Measurements from ENCODE around the gene FOXC1. TPM values are rescaled to one million over a fixed set of nuclear protein-coding genes. Genes with fewer than 3 reads are reported as not detected.

The FOXC1 gene
- total and polyA plus RNA-seq, 2 experiments from 2014 or later: 3.3 to 11.1 TPM

GRCh38 chr6:1652842-1653241 lies 43.1 kb downstream of the FOXC1 start:
- 87 to 90% methylated on average over 10 of the region's 10 CpGs for WGBS, 2 experiments (ENCODE audit: low coverage in 1 of 2, low lambda C conversion rate in 2 of 2, missing lambda C conversion rate in 2 of 2)

GRCh38 chr6:1654054-1654453 lies 44.3 kb downstream of the FOXC1 start:
- Histone ChIP-seq H3K4me2 (ENCODE audit: unreplicated experiment) (no peak overlapping the region), H3K27me3 (replicated peaks; ENCODE audit: insufficient read depth) (no peaks in the 10 kb centered on the region), H3K79me2 (ENCODE audit: insufficient read depth) (no peaks in the 10 kb centered on the region), H3K9me3 (ENCODE audit: low read depth) (no peaks in the 10 kb centered on the region), H3K27ac (no peak overlapping the region), H3K4me3 (no peak overlapping the region), H3F3A (ENCODE audit: insufficient read depth) (no peaks in the 10 kb centered on the region), H4K20me1 (ENCODE audit: insufficient read depth) (no peaks in the 10 kb centered on the region), H3K36me3 (ENCODE audit: low read depth) (no peaks in the 10 kb centered on the region), H3K9me2 (ENCODE audit: insufficient read depth) (no peaks in the 10 kb centered on the region), H3K4me1 (ENCODE audit: insufficient read depth) (no peaks in the 10 kb centered on the region), H3K9ac (no peak overlapping the region), H2AFZ (no peak overlapping the region)
- TF ChIP-seq EZH2 (IDR thresholded peaks at IDR 0.05; ENCODE audit: insufficient read depth, poor library complexity, severe bottlenecking) (no peak), EZH2phosphoT487 (IDR thresholded peaks at IDR 0.05; ENCODE audit: insufficient read depth, low read depth) (no peak)
- in situ Hi-C loops (cut with MboI): no loop called here
- no peak for DNase-seq
- WGBS, 2 experiments (ENCODE audit: low coverage in 1 of 2, low lambda C conversion rate in 2 of 2, missing lambda C conversion rate in 2 of 2): 78 to 86% methylated on average over 4 of the region's 4 CpGs

More at GRCh38 chr6:1652842-1653241, 43.1 kb downstream of the FOXC1 start:
- Histone ChIP-seq H3K4me2 (ENCODE audit: unreplicated experiment) (no peak overlapping the region), H3K4me1 (ENCODE audit: insufficient read depth) (no peaks in the 10 kb centered on the region), H3K79me2 (ENCODE audit: insufficient read depth) (no peaks in the 10 kb centered on the region), H3K9me3 (ENCODE audit: low read depth) (no peaks in the 10 kb centered on the region), H3K36me3 (ENCODE audit: low read depth) (no peaks in the 10 kb centered on the region), H3K9me2 (ENCODE audit: insufficient read depth) (no peaks in the 10 kb centered on the region), H3K9ac (no peak overlapping the region), H4K20me1 (ENCODE audit: insufficient read depth) (no peaks in the 10 kb centered on the region), H2AFZ (no peak overlapping the region), H3K27me3 (replicated peaks; ENCODE audit: insufficient read depth) (no peaks in the 10 kb centered on the region), H3K27ac (no peak overlapping the region), H3F3A (ENCODE audit: insufficient read depth) (no peaks in the 10 kb centered on the region), H3K4me3 (no peak overlapping the region)
- TF ChIP-seq EZH2phosphoT487 (IDR thresholded peaks at IDR 0.05; ENCODE audit: insufficient read depth, low read depth): no peak
- no peak for TF ChIP-seq EZH2 (IDR thresholded peaks at IDR 0.05; ENCODE audit: insufficient read depth, poor library complexity, severe bottlenecking)
- DNase-seq: no peak
- in situ Hi-C loops (cut with MboI): no loop called here

GRCh38 chr6:1657116-1657770 lies 47.5 kb downstream of the FOXC1 start:
- H3K79me2 ChIP-seq (ENCODE audit: insufficient read depth): no peaks in the 10 kb centered on the region
- H3K27ac ChIP-seq: no peak overlapping the region
- no peak for TF ChIP-seq EZH2phosphoT487 (IDR thresholded peaks at IDR 0.05; ENCODE audit: insufficient read depth, low read depth)
- TF ChIP-seq EZH2 (IDR thresholded peaks at IDR 0.05; ENCODE audit: insufficient read depth, poor library complexity, severe bottlenecking): no peak
- H3K4me1 ChIP-seq (ENCODE audit: insufficient read depth): no peaks in the 10 kb centered on the region
- no peaks in the 10 kb centered on the region for H3K9me3 ChIP-seq (ENCODE audit: low read depth)
- H3K27me3 ChIP-seq (replicated peaks; ENCODE audit: insufficient read depth): no peaks in the 10 kb centered on the region
- in situ Hi-C loops (cut with MboI): no loop called here
- H3K36me3 ChIP-seq (ENCODE audit: low read depth): no peaks in the 10 kb centered on the region
- H3F3A ChIP-seq (ENCODE audit: insufficient read depth): no peaks in the 10 kb centered on the region
- H3K9me2 ChIP-seq (ENCODE audit: insufficient read depth): no peaks in the 10 kb centered on the region
- H3K4me2 ChIP-seq (ENCODE audit: unreplicated experiment): no peak overlapping the region
- no peak overlapping the region for H3K4me3 ChIP-seq
- DNase-seq: no peak
- H4K20me1 ChIP-seq (ENCODE audit: insufficient read depth): no peaks in the 10 kb centered on the region
- H3K9ac ChIP-seq: no peak overlapping the region
- WGBS, 2 experiments (ENCODE audit: low coverage in 1 of 2, low lambda C conversion rate in 2 of 2, missing lambda C conversion rate in 2 of 2): 81 to 85% methylated on average over 13 of the region's 13 CpGs
- no peak overlapping the region for H2AFZ ChIP-seq

GRCh38 chr6:1657771-1658165 lies 48.1 kb downstream of the FOXC1 start:
- Histone ChIP-seq H3K4me1 (ENCODE audit: insufficient read depth) (0 out of 2 replicates have a peak, but pooled peaks cover 4% of the 10 kb centered on the region), H3K9ac (no peak overlapping the region), H2AFZ (no peak overlapping the region), H3K27ac (no peak overlapping the region), H3K79me2 (ENCODE audit: insufficient read depth) (no peaks in the 10 kb centered on the region), H3K36me3 (ENCODE audit: low read depth) (no peaks in the 10 kb centered on the region), H3K9me3 (ENCODE audit: low read depth) (no peaks in the 10 kb centered on the region), H3K4me2 (ENCODE audit: unreplicated experiment) (no peak overlapping the region), H3K27me3 (replicated peaks; ENCODE audit: insufficient read depth) (no peaks in the 10 kb centered on the region), H3K4me3 (no peak overlapping the region), H3K9me2 (ENCODE audit: insufficient read depth) (no peaks in the 10 kb centered on the region), H3F3A (ENCODE audit: insufficient read depth) (peaks cover 5% of the 10 kb centered on the region; the same call in 1 of the 2 replicates), H4K20me1 (ENCODE audit: insufficient read depth) (no peaks in the 10 kb centered on the region)
- TF ChIP-seq EZH2 (IDR thresholded peaks at IDR 0.05; ENCODE audit: insufficient read depth, poor library complexity, severe bottlenecking): no peak
- TF ChIP-seq EZH2phosphoT487 (IDR thresholded peaks at IDR 0.05; ENCODE audit: insufficient read depth, low read depth): no peak
- in situ Hi-C loops (cut with MboI): no loop called here
- WGBS, 2 experiments (ENCODE audit: low coverage in 1 of 2, low lambda C conversion rate in 2 of 2, missing lambda C conversion rate in 2 of 2): 80 to 85% methylated on average over 7 of the region's 7 CpGs
- no peak for DNase-seq
